ENCODE results near the gene DCAF16.
"Not testable (repeated sequence)": the region's sequence is repeated elsewhere in the genome, so short reads cannot be mapped to it uniquely, and the experiment has no call there.

The DCAF16 gene

GRCh38 chr4:17810260-17811077 lies at the start of gene DCAF16, which contains the start of gene NCAPG:
Gene DCAF16 (minus strand): TSS chr4:17810757. CDS start chr4:17804141, 6,616 bp downstream.
Gene NCAPG (plus strand): TSS chr4:17810979. CDS start chr4:17811078, 99 bp downstream.
- peak; percentile 100 for DNase-seq (ENCODE audit: low spot score)

GRCh38 chr4:17859793-17860406 lies 49.3 kb upstream of the DCAF16 start:
- DNase-seq (ENCODE audit: low spot score): no peak

- no peak for DNase-seq (ENCODE audit: low spot score)
Observed at GRCh38 chr4:17854036-17854435, 43.5 kb upstream of the DCAF16 start.

GRCh38 chr4:17851959-17852358 lies 41.4 kb upstream of the DCAF16 start:
- DNase-seq (ENCODE audit: low spot score): no peak

- DNase-seq (ENCODE audit: low spot score): not testable (repeated sequence)
Observed at GRCh38 chr4:17850295-17850694, 39.7 kb upstream of the DCAF16 start.

- no peak for DNase-seq (ENCODE audit: low spot score)
Observed at GRCh38 chr4:17846266-17846665, 35.7 kb upstream of the DCAF16 start.

GRCh38 chr4:17823871-17824669 lies 13.5 kb upstream of the DCAF16 start:
- no peak for DNase-seq (ENCODE audit: low spot score)

- DNase-seq (ENCODE audit: low spot score): peak; percentile 59
Observed at GRCh38 chr4:17817027-17817426, 6.5 kb upstream of the DCAF16 start.

- DNase-seq (ENCODE audit: low spot score): no peak
Observed at GRCh38 chr4:17816142-17816541, 5.6 kb upstream of the DCAF16 start.

- no peak for DNase-seq (ENCODE audit: low spot score)
Observed at GRCh38 chr4:17814140-17814539, 3.6 kb upstream of the DCAF16 start.

- no peak for DNase-seq (ENCODE audit: low spot score)
Observed at GRCh38 chr4:17812801-17813200, 2.2 kb upstream of the DCAF16 start.

GRCh38 chr4:17812125-17812524 lies 1.6 kb upstream of the DCAF16 start:
- DNase-seq (ENCODE audit: low spot score): peak; percentile 37

GRCh38 chr4:17811078-17811603 lies 584 bp upstream of the DCAF16 start:
- DNase-seq (ENCODE audit: low spot score): no peak

GRCh38 chr4:17809667-17810066 lies 890 bp downstream of the DCAF16 start:
- peak; percentile 40 for DNase-seq (ENCODE audit: low spot score)

GRCh38 chr4:17807446-17807845 lies 3.1 kb downstream of the DCAF16 start:
- DNase-seq (ENCODE audit: low spot score): no peak

- DNase-seq (ENCODE audit: low spot score): no peak
Observed at GRCh38 chr4:17805580-17806155, 4.9 kb downstream of the DCAF16 start.

- no peak for DNase-seq (ENCODE audit: low spot score)
Observed at GRCh38 chr4:17797808-17798207, 12.7 kb downstream of the DCAF16 start.

- no peak for DNase-seq (ENCODE audit: low spot score)
Observed at GRCh38 chr4:17794730-17795129, 15.8 kb downstream of the DCAF16 start.

GRCh38 chr4:17788956-17789355 lies 21.6 kb downstream of the DCAF16 start:
- no peak for DNase-seq (ENCODE audit: low spot score)

GRCh38 chr4:17787315-17787714 lies 23.2 kb downstream of the DCAF16 start:
- DNase-seq (ENCODE audit: low spot score): no peak

- DNase-seq (ENCODE audit: low spot score): no peak
Observed at GRCh38 chr4:17786567-17786966, 24.0 kb downstream of the DCAF16 start.

- DNase-seq (ENCODE audit: low spot score): no peak
Observed at GRCh38 chr4:17785858-17786257, 24.7 kb downstream of the DCAF16 start.
